HepG2 (cell line): Measurements from ENCODE around the gene DGKG. TPM values are rescaled to one million over a fixed set of nuclear protein-coding genes. Genes with fewer than 3 reads are reported as not detected.

Experiments used
- ADNP ChIP-seq: sonication (generic); formaldehyde crosslinking; IDR thresholded peaks from 2 replicates; pipeline ENCODE4 v1.4.0; 2020; ENCODE audit warnings: missing genetic modification reagents
- ATF1 ChIP-seq: IDR thresholded peaks from 2 replicates; pipeline ENCODE4 v1.6.1; 2016; ENCODE audit warnings: mild to moderate bottlenecking, control low read depth
- CEBPB ChIP-seq: IDR thresholded peaks from 2 replicates; pipeline ENCODE4 v1.6.1; 2011; ENCODE audit warnings: low read depth, low read length, improper control_type of control experiment, borderline replicate concordance
- FOXA3 ChIP-seq: IDR thresholded peaks from 2 replicates; pipeline ENCODE4 v1.6.1; 2016; ENCODE audit warnings: missing genetic modification reagents, missing compliant biosample characterization
- HMG20B ChIP-seq: conservative IDR thresholded peaks from 2 replicates; pipeline ENCODE4 v1.6.1; 2016; ENCODE audit warnings: missing genetic modification reagents, missing compliant biosample characterization
- HNF1B ChIP-seq: sonication (generic); formaldehyde crosslinking; IDR thresholded peaks from 2 replicates; pipeline ENCODE4 v1.5.1; 2020; ENCODE audit warnings: mild to moderate bottlenecking, moderate library complexity, missing genetic modification reagents
- MAFK ChIP-seq, 2 experiments: IDR thresholded peaks in 1 of 2; conservative IDR thresholded peaks in 1 of 2; 2 replicates each; pipeline ENCODE4 v1.6.1; 2011; ENCODE audit warnings: improper control_type of control experiment in 2 of 2, low read length in 2 of 2
- SMARCE1 ChIP-seq: fragments of 450-650 bp; IDR thresholded peaks from 2 replicates; pipeline ENCODE4 v1.6.1; 2017; ENCODE audit warnings: borderline replicate concordance
- XRCC5 ChIP-seq: fragments of 200-400 bp; formaldehyde crosslinking; optimal IDR thresholded peaks from 2 replicates; pipeline ENCODE3; 2017; ENCODE audit warnings: mild to moderate bottlenecking, low read length
- ZBTB40 ChIP-seq, 2 experiments: fragments of 450-650 bp in 1 of 2; sonication (generic) in 1 of 2; formaldehyde crosslinking in 1 of 2; IDR thresholded peaks; 2 replicates each; pipeline versions ENCODE4 v1.6.1 to v1.8.0; 2016 to 2022; ENCODE audit warnings: antibody characterized with exemption in 1 of 2, mild to moderate bottlenecking in 1 of 2, missing genetic modification reagents in 1 of 2
- ZNF326 ChIP-seq: sonication (generic); formaldehyde crosslinking; IDR thresholded peaks from 2 replicates; pipeline ENCODE4 v1.4.0; 2020; ENCODE audit warnings: missing genetic modification reagents, borderline replicate concordance
- ZSCAN20 ChIP-seq: sonication (generic); formaldehyde crosslinking; IDR thresholded peaks from 2 replicates; pipeline ENCODE4 v1.4.0; 2020; ENCODE audit warnings: missing genetic modification reagents, mild to moderate bottlenecking, borderline replicate concordance
- polyA plus RNA-seq, 8 experiments: library from polyadenylated mRNA; depleted of rRNA in 3 of 8; stranded (reverse) in 7 of 8; unstranded in 1 of 8; fragments of >200 nt; fragmentation: Illumina TruSeq in 4 of 8; extraction: Trizol in 4 of 8; gene quantifications; 2 replicates each; pipeline versions ENCODE4 v1.2.1 to v1.2.3, GENCODE V29; 2011 to 2016; ENCODE audit warnings: low read depth in 4 of 8, missing spikeins in 1 of 8, mixed read lengths in 1 of 8; ENCODE audit not compliant: insufficient read depth in 1 of 8
- total RNA-seq, 5 experiments: library from RNA; depleted of rRNA; stranded (reverse); fragments of >200 nt; fragmentation: Illumina TruSeq; extraction: Trizol; gene quantifications; 2 replicates each; pipeline ENCODE4 v1.2.3, GENCODE V29; 2016; ENCODE audit warnings: low read depth in 1 of 5
- TF ChIP-seq, protein P1 (sequence below): sonication (generic); formaldehyde crosslinking; IDR thresholded peaks from 2 replicates; pipeline ENCODE4 v1.5.0; 2020; ENCODE audit warnings: mild to moderate bottlenecking, missing genetic modification reagents, borderline replicate concordance

DGKG gene
- total and polyA plus RNA-seq, 2 of the 13 experiments (the other 11 are each of a cell fraction or from before 2014, with no cell fraction given): 3.8 to 6.2 TPM

DNA sequence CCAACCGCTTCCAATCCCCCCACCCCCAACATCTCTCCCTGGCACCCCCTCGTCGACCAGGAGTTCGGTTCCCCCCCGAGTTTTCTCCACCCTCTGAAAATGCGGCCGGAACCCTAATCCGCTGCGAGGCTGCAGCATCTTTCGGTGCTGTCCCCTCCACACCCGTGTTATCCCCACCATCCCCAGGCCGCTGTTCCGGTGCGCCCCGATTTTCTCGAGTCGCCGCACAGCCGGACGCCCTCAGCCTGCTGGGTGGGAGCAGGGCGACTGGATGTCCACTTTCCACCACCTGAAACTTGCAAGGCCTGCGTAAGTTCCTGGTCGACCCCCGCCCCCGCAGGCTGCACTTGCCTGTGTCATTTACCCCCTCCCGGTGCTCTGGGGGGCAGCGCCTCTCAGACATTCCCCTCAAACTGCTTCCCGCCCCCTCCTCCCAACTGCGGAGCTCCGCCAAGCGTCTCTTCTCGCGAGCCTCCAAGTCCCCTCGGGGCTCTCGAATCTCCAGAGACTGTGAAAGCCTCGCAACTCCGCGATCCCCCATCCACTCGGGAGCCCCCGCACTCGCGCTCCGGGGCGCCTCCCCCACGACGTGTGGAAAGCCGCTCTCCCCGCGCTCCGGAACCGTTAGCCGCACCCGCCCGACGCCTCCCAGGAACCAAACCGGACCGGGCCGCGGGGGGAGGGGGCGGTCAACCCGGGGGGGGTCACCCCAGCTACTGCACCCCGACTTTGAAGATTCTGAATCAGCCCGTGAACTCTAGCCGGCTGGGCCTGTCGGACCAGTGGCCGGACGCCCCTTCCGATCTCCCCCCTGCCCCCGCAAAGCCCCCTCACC lies 253.7 kb downstream of the DGKG start (continued):
- TF ChIP-seq, protein P1, sequence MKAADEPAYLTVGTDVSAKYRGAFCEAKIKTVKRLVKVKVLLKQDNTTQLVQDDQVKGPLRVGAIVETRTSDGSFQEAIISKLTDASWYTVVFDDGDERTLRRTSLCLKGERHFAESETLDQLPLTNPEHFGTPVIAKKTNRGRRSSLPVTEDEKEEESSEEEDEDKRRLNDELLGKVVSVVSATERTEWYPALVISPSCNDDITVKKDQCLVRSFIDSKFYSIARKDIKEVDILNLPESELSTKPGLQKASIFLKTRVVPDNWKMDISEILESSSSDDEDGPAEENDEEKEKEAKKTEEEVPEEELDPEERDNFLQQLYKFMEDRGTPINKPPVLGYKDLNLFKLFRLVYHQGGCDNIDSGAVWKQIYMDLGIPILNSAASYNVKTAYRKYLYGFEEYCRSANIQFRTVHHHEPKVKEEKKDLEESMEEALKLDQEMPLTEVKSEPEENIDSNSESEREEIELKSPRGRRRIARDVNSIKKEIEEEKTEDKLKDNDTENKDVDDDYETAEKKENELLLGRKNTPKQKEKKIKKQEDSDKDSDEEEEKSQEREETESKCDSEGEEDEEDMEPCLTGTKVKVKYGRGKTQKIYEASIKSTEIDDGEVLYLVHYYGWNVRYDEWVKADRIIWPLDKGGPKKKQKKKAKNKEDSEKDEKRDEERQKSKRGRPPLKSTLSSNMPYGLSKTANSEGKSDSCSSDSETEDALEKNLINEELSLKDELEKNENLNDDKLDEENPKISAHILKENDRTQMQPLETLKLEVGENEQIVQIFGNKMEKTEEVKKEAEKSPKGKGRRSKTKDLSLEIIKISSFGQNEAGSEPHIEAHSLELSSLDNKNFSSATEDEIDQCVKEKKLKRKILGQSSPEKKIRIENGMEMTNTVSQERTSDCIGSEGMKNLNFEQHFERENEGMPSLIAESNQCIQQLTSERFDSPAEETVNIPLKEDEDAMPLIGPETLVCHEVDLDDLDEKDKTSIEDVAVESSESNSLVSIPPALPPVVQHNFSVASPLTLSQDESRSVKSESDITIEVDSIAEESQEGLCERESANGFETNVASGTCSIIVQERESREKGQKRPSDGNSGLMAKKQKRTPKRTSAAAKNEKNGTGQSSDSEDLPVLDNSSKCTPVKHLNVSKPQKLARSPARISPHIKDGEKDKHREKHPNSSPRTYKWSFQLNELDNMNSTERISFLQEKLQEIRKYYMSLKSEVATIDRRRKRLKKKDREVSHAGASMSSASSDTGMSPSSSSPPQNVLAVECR (CRISPR knock-in tag): no peak
- TF ChIP-seq ATF1 (CRISPR knock-in tag): no peak
- TF ChIP-seq ZNF326 (CRISPR knock-in tag): no peak
- no peak for TF ChIP-seq ZBTB40 (IDR thresholded peaks at IDR 0.05)
- TF ChIP-seq ZBTB40 (CRISPR knock-in tag; IDR thresholded peaks at IDR 0.05): no peak; the same call in 1 of the 2 replicates
- no peak for TF ChIP-seq FOXA3
- TF ChIP-seq MAFK (conservative IDR thresholded peaks at IDR 0.05 in 1 of 2, IDR thresholded peaks at IDR 0.05 in 1 of 2; ENCODE audit: low read length in 2 of 2): no peak
- TF ChIP-seq HMG20B (CRISPR knock-in tag): no peak
- TF ChIP-seq CEBPB: no peak
- TF ChIP-seq HNF1B (CRISPR knock-in tag): no peak
- no peak for TF ChIP-seq XRCC5
- TF ChIP-seq ADNP (CRISPR knock-in tag): no peak
- no peak for TF ChIP-seq SMARCE1
- TF ChIP-seq ZSCAN20 (CRISPR knock-in tag): no peak
